GM15510 (cell line): ENCODE data around the gene LMO4.

Experiments used
- POLR2A ChIP-seq: IDR thresholded peaks from 3 replicates; pipeline ENCODE4 v1.6.1; 2011; ENCODE audit warnings: borderline replicate concordance; ENCODE audit not compliant: insufficient read length; ENCODE audit errors: extremely low read depth

The LMO4 gene

DNA sequence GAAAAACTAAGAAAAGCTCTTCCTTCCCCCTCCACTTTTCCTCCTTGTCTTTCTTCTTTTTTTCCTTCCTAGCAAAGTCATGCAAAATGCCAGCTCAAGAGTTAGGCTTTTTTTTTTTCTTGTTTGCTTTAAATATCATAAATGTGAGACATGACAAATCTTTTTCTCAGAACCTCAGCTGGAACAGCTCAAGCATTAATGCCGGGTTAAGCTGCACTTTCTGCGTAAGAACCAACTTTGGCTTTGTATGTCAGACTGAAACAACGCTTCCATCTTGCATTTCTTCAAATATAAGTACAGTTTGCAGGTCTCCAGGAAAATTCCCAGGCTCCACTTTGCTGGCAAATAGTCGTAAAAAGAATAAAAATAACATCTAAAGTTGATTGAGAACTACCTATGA is 20.7 kb upstream of the LMO4 start:
- TF ChIP-seq POLR2A: no peak

DNA sequence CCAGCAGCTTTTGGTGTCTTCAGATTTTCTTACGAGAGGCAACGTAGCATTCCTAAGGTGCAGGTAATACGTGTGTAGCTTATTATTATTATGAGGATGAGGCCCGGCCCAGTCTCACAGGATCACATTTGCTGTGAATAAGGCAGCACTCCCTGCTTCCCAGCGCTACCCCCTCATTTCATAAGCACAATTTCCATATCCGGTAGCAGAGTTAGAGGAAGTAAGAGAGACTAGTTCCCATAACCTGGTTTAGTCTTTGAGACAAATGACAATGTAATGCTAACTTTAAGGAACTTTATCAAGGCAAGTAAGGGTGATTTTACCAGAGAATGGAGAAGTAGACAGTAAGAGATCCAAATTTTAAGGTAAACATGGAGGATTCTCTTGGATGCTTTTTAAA is 14.6 kb upstream of the LMO4 start:
- TF ChIP-seq POLR2A: no peak

DNA sequence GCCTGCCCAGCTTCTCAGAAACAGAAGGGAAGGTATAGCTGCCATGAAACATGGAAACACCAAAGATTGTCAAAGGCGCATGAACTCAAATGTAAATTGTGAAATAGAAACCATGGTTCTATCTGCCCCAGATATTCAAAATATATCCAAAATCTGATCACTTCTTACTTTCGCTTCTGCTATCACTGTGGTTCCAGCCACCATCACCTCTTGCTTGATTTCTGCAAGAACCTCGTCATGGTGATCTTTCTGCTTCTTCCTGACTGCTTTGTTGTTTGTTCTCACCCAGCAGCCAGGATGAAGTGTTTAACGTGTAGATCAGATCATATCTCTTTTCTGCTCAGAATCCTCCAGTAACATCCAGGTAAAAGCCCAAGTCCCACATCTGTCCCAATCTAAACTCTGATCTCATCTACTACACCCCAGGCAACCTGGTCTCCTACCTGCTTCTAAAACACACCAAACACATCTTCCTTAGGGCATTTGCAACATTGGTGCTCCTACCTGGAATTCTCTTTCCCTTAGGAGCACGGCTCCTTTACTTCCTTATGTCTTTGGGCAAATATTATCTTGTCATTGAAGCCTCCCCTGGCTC is 10.5 kb upstream of the LMO4 start:
- TF ChIP-seq POLR2A: no peak

DNA sequence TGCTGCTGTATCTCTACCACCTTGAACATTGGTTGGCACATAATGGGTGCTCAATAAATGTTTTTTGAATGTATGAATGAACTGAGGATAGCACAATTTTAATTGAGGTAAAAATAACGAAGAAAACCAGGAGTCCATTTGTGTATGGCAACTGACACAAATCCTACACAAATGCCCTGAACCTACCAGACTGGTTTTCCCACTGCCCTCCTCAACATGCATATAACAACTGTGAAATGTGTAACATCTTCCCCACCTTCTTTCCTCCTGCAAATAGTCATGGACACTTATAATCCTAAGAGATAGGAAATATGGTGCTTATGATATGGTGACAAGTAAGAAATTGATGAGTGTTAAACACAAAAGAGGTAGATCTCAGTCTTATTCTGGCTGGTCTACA is 9.9 kb upstream of the LMO4 start:
- no peak for TF ChIP-seq POLR2A

DNA sequence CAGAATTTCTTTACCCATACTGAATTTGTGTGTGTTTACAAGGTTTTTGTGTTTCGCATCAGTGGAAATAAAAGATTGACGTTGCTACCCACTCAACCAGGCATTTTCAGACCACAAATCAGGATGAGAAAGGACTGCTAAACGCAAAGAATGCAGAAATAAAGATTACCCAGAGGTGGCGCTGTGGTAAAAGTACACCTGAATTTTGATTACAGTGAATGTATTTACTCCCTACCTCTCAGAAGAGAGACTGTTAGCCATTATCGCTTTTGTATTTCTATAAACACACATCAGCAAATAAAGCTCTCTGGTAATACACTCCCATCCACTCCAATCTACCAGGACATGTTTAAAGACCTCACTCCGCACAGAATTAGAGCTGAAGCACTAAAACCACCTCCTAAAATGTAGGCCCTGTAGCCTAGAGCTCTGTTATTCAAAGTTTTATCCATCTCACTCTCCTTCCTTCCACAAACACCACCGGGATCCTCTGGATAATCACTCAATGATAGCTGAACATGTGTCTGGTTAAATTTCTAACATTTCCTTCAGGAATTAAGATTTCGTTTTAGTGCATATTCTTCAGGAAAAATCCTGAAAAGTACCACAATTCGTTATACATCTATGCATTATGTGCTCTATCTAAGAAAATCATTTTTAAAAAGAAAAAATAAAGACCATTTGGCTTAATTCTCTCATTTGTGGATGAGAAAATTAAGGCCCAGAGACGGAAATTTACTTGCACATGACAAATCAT is 2.5 kb upstream of the LMO4 start:
- no peak for TF ChIP-seq POLR2A

DNA sequence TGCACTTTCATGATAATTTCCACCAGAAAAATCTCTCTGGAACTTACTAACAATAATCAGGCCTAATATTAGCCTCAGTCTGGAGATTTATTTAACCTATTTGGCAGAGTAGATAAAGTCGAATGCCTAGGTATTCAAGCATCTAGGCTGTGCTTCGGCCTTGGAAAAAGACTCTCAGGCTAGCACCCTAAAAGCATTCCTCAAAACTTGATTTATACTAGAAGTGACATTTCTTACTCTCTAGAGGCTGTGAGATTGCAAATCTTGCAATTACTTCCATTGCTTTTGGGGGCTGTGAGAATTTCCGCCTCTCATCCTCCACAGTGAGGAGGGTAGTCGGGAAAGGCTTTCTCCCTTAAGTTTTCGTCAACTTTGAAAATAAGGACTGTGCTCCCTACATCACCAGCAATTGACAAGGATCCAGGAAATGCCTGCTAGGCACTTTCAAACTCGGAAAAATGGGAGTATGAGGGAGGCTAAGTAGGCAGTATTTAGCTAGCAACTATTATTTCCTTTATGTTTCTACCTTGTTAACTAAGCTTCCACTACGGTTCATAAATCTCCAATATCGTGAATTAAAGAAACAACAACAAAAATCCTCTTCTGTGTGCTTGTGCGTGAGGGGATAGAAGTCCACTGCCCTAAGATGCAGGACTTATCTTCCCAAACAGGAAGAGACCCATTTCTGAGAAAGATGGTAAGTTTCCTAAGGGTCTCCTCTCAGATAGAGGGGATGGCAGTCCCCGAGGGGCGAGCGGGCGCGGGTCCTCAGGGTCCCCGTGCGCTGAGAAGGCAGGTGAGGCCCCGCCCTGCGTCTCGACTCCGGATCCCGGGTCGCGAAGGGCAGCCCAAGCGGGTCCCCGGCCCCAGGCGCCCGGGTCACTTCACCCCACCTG is 1.1 kb upstream of the LMO4 start:
- no peak for TF ChIP-seq POLR2A

DNA sequence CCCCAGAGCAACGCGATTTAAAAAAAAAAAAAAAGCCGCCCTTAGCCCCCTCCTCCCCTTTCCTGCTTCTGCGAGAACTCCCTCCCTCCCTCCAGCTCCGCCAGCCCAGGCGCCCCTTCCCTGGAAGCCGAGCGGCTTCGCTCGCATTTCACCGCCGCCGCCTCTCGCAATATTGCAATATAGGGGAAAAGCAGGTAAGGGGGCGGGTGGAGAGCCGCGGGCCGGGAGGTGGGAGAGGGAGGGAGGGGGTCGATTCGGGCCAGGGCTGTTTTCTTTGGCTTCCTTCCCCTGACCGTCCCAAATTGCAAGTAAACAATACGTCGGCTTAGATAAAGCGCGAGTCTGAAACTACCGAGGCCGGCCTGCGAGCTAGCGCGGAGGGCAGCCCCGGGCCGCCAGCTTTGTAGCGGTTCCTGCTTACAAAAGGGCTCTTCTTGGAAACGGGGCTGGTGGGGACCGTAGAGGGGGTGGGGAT is 408 bp downstream of the LMO4 start:
- TF ChIP-seq POLR2A: no peak

DNA sequence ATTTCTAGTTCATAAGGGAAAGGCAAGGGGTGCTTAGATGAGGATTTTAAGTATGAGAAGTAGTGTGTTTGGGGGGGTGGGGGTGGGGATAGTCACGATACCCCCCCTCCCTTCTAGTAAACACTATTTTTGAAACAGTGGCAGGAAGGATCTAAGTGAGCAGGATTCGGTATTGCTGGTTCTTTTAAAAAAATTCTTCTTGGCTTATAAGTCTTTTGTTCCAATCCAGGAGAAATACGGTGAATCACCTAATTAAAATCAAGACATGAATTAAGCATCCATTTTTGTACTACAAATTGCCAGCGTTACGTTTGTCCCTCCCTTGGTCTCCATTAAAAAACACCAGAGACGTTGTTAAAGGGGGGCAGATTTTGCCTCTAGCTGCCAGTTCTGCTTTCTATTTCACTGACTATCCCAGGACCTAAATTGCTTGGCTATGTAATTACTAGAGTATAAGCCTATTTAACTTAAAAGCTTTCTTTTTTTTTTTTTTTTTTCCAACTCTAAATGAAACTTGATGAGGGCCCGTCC is 911 bp downstream of the LMO4 start:
- no peak for TF ChIP-seq POLR2A

DNA sequence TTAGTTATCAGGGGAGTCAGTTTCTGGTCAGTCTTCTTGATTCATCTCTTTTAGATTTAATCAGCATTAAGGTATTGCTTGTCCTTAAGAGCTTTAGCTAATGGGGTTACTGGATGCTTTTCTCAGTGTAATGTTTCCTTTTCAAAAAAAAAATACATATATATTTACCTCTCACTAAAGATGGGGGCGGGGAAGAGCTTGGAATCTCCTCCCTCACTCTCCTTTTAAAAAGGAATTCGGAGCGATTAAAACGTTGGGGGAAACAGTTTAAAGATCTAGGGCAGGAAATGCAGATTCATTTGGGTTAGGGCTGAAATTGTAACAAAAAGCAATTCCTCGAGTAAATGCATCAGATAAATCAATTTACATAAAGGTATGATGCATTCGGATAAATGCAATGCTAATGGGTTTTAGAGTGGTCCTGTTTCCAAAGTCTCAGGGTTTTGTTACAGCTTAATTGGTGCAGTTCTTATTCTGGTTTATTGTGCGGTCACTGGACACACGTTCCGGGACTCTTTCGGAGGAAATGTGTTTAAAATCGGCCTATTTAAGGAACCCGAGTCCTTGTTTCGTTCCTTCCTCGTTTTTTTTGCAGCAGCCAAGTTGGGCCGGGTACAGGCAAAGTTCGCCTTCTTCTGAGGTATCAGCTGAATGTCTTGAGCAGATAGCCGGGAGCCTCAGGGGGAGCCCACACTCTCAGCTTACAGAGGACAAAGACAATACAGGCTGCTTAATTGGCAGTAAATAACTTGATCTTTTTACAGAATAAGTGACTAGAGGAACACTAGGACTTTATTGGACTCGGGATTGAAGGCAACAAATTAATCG is 1.6 kb downstream of the LMO4 start:
- TF ChIP-seq POLR2A: no peak

DNA sequence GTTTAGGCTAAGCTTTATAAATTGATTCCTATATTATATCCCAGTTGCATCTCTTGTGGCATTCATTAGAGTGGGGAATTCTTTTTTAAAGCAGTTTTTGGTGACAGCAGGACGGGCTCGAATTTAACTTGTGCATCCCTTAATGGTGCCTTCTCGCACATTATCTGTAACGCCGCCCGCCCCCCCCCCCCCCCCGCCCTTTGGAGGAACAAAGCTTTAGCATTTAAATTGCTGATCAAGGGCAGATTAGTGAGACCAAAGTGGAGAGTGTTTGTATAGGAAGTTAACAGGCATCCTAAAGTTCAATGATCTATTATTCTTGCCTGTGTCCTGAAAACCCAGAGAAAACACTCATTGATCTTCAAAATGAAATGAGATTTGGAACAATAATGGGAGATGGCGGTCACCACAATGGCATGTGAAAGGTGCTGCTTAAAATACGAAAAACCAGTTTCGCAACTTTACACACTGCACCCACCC is 2.2 kb downstream of the LMO4 start:
- no peak for TF ChIP-seq POLR2A

DNA sequence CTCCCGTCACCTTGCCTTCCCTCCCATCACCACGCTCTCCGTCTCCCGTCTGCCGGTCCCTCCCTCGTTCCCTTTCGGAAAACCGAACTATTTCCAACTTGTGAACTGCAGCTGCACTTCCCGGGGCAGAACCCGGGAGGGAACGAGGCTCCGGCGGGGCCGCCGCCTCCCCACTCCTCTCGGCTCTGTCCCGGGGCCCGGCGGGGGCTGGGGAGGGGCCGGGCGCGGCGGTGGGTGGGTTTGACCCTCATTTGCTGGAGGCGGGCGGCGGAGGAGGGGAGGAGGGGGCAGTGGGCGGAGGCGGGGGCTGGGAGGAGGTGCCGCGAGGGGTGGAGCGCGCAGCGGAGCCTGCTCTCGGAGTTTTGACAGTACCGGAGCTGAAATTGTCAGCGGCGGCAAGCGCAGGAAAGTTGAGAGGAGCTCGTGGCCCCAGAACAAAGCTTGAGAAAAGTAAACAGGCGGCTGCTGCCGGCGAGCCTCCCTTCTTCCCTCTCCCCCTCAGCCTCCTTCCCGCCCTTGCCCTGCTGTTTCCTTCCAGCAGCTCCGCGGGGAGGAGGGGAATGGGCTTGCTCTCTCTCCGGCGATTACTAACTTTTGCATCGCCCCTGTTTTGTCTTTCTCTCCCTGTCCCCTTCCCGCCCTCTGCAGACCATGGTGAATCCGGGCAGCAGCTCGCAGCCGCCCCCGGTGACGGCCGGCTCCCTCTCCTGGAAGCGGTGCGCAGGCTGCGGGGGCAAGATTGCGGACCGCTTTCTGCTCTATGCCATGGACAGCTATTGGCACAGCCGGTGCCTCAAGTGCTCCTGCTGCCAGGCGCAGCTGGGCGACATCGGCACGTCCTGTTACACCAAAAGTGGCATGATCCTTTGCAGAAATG is 2.9 kb downstream of the LMO4 start:
- peak; percentile 66 for TF ChIP-seq POLR2A

DNA sequence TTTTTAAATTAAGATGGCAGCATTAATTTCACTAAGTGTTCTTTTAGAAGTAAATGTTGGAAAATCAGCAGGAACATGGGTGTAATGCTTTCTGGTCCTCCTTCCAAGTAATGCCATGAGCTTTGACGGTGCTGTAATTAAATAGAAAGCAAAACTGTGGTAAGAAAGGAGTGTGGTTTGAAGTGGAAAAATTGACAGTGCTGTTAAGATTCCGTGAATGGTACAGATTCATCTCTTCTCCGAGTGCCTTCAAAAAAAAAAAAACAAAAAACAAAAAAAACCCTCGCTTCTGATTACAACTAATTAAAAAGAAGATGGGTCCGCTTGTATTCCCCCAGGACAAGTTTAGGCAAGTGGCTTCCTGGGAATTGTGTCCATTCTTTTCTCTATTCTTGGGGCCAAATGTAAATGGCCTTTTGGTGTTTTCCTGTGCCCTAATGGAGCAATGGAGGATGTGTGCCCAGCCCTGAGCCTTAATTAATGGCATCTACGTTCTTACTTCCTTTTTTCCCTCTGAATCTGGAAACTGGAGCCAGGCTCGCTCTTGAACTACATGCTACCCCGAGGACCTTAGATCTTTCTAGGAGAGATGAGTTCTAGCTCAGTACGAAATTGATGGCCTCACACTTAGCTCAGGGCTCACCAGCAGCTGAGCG is 5.1 kb downstream of the LMO4 start:
- no peak for TF ChIP-seq POLR2A

DNA sequence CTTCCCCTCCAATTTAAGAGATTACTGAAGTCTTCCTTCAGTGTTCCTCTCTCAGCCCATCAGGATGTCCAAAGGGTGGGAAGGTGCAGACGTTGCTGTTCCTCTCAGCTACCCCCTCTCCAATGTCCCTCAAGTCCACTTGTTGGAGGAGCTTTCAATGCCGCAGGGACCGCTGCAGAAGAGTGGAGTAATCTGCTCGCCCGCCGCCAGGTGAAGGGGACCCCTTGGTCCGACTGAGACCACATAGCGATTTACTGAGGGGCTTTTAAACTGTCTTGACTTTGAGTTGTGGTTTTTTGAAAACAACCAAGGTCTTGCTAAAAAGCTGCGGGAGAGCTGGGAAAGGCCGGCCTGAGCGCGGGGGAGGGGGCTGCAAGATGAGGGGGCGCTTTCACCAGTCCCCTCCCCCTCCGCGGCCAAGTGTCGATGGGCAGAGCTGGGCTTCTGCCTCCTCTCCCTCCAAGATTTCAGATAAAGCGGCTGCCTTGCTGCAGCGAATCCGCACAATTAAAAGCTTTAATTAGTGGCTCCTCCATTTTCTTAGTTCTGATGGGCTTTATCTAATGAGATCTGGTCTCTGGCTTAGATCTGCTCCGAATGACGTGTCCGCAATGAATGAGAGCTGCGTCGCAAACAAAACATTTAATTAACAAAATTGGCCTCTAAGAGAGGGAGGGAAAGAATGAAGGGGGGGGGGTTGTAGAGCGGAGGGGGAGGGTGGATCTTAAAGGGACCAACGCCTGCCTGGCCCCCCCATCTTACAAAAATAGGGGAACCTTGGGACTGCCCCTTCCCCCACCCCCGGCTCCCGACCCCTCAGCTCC is 5.9 kb downstream of the LMO4 start:
- no peak for TF ChIP-seq POLR2A
